Panc1 (cell line): ENCODE data around the gene CD46.

Experiments
- CTCF ChIP-seq: fragments of 450-650 bp; IDR thresholded peaks from 2 replicates; pipeline ENCODE4 v1.5.1; 2017; ENCODE audit warnings: mild to moderate bottlenecking
- POLR2AphosphoS5 ChIP-seq: IDR thresholded peaks from 2 replicates; pipeline ENCODE4 v1.6.1; 2012; ENCODE audit warnings: mild to moderate bottlenecking, low read depth, low read length, moderate library complexity
- TF ChIP-seq, protein P1 (sequence below), 2 experiments: IDR thresholded peaks; 2 replicates each; pipeline ENCODE4 v1.6.1; 2011 to 2012; ENCODE audit warnings: low read depth in 2 of 2, control low read depth in 1 of 2, low read length in 1 of 2, mild to moderate bottlenecking in 1 of 2, moderate library complexity in 1 of 2; ENCODE audit not compliant: insufficient read depth in 1 of 2

GRCh38 chr1:207798847-207799246, 47.0 kb downstream of the CD46 start:
- TF ChIP-seq CTCF (no peak), POLR2AphosphoS5 (no peak)
- TF ChIP-seq, protein P1, sequence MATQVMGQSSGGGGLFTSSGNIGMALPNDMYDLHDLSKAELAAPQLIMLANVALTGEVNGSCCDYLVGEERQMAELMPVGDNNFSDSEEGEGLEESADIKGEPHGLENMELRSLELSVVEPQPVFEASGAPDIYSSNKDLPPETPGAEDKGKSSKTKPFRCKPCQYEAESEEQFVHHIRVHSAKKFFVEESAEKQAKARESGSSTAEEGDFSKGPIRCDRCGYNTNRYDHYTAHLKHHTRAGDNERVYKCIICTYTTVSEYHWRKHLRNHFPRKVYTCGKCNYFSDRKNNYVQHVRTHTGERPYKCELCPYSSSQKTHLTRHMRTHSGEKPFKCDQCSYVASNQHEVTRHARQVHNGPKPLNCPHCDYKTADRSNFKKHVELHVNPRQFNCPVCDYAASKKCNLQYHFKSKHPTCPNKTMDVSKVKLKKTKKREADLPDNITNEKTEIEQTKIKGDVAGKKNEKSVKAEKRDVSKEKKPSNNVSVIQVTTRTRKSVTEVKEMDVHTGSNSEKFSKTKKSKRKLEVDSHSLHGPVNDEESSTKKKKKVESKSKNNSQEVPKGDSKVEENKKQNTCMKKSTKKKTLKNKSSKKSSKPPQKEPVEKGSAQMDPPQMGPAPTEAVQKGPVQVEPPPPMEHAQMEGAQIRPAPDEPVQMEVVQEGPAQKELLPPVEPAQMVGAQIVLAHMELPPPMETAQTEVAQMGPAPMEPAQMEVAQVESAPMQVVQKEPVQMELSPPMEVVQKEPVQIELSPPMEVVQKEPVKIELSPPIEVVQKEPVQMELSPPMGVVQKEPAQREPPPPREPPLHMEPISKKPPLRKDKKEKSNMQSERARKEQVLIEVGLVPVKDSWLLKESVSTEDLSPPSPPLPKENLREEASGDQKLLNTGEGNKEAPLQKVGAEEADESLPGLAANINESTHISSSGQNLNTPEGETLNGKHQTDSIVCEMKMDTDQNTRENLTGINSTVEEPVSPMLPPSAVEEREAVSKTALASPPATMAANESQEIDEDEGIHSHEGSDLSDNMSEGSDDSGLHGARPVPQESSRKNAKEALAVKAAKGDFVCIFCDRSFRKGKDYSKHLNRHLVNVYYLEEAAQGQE (IDR thresholded peaks at IDR 0.05; ENCODE audit: insufficient read depth in 1 of 2, low read depth in 2 of 2, low read length in 1 of 2): no peak
